Neural progenitor cell (in vitro differentiated cells): ENCODE measurements around the gene GNAQ.

Experiments used
- EZH2 ChIP-seq: fragments of 200-600 bp; sonication (generic); IDR thresholded peaks from 2 replicates; pipeline ENCODE4 v1.6.1; 2017; ENCODE audit warnings: antibody characterized with exemption, mild to moderate bottlenecking, moderate library complexity
- EZH2phosphoT487 ChIP-seq: fragments of 200-600 bp; sonication (generic); IDR thresholded peaks from 2 replicates; pipeline ENCODE4 v1.6.1; 2017; ENCODE audit warnings: antibody characterized with exemption
- TF ChIP-seq, protein P1 (sequence below): fragments of 200-600 bp; sonication (generic); IDR thresholded peaks from 2 replicates; pipeline ENCODE4 v1.5.1; 2017; ENCODE audit warnings: antibody characterized with exemption, mild to moderate bottlenecking

GRCh38 chr9:78025186-78025585 lies 6.4 kb downstream of the GNAQ start:
- TF ChIP-seq, protein P1, sequence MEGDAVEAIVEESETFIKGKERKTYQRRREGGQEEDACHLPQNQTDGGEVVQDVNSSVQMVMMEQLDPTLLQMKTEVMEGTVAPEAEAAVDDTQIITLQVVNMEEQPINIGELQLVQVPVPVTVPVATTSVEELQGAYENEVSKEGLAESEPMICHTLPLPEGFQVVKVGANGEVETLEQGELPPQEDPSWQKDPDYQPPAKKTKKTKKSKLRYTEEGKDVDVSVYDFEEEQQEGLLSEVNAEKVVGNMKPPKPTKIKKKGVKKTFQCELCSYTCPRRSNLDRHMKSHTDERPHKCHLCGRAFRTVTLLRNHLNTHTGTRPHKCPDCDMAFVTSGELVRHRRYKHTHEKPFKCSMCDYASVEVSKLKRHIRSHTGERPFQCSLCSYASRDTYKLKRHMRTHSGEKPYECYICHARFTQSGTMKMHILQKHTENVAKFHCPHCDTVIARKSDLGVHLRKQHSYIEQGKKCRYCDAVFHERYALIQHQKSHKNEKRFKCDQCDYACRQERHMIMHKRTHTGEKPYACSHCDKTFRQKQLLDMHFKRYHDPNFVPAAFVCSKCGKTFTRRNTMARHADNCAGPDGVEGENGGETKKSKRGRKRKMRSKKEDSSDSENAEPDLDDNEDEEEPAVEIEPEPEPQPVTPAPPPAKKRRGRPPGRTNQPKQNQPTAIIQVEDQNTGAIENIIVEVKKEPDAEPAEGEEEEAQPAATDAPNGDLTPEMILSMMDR, result no peak
- TF ChIP-seq EZH2 (no peak), EZH2phosphoT487 (no peak)
